ENCODE measurements around the gene GALE.

- TF ChIP-seq ZNF274 (IDR thresholded peaks at IDR 0.05; ENCODE audit: low read depth, low read length), result no peak
- no peak for TF ChIP-seq YY1 (IDR thresholded peaks at IDR 0.05; ENCODE audit: insufficient read depth, insufficient read length)
- no peak for TF ChIP-seq SUZ12 (IDR thresholded peaks at IDR 0.05; ENCODE audit: extremely low read depth, insufficient read depth, insufficient read length)
Measured at GRCh38 chr1:23814016-23814415, 13.5 kb upstream of the GALE start.

All from NT2/D1 (cell line).